SW 1271 (cell line): ENCODE data around the gene PLD1.

Experiments used
- DNase-seq, 2 experiments: peaks; one replicate each; lab custom pipeline; 2025; lab: John Stamatoyannopoulos, UW

The PLD1 gene

GRCh38 chr3:171745577-171746319 lies 64.5 kb downstream of the PLD1 start:
- no peak for DNase-seq

GRCh38 chr3:171744158-171744741 lies 66.0 kb downstream of the PLD1 start:
- DNase-seq = no peak

GRCh38 chr3:171743327-171744157 lies 66.7 kb downstream of the PLD1 start:
- no peak for DNase-seq

GRCh38 chr3:171741377-171741776 lies 68.9 kb downstream of the PLD1 start:
- no peak for DNase-seq

GRCh38 chr3:171736556-171736955 lies 73.7 kb downstream of the PLD1 start:
- DNase-seq = no peak

GRCh38 chr3:171733561-171733960 lies 76.7 kb downstream of the PLD1 start:
- no peak for DNase-seq

- DNase-seq = no peak
Measured at GRCh38 chr3:171732756-171733155, 77.5 kb downstream of the PLD1 start.

- no peak for DNase-seq
Measured at GRCh38 chr3:171731691-171732090, 78.6 kb downstream of the PLD1 start.

GRCh38 chr3:171729452-171730334 lies 80.6 kb downstream of the PLD1 start:
- no peak for DNase-seq

- no peak for DNase-seq
Measured at GRCh38 chr3:171727288-171727687, 83.0 kb downstream of the PLD1 start.

GRCh38 chr3:171718493-171719185 lies 91.6 kb downstream of the PLD1 start:
- no peak for DNase-seq

GRCh38 chr3:171715155-171715554 lies 95.1 kb downstream of the PLD1 start:
- no peak for DNase-seq

GRCh38 chr3:171712171-171712938 lies 97.9 kb downstream of the PLD1 start:
- DNase-seq = peak; percentile 34 to 66

GRCh38 chr3:171711461-171712170 lies 98.7 kb downstream of the PLD1 start:
- DNase-seq = no peak

GRCh38 chr3:171710359-171710758 lies 99.9 kb downstream of the PLD1 start:
- no peak for DNase-seq

GRCh38 chr3:171704814-171705213 lies 105.5 kb downstream of the PLD1 start:
- DNase-seq = no peak

GRCh38 chr3:171704002-171704401 lies 106.3 kb downstream of the PLD1 start:
- DNase-seq = peak in 1 of 2 experiments; percentile 7

GRCh38 chr3:171703144-171703543 lies 107.1 kb downstream of the PLD1 start:
- no peak for DNase-seq

- DNase-seq = no peak
Measured at GRCh38 chr3:171700653-171701052, 109.6 kb downstream of the PLD1 start.

GRCh38 chr3:171700157-171700556 lies 110.1 kb downstream of the PLD1 start:
- no peak for DNase-seq
